MM.1S (cell line): Measurements from ENCODE around the gene CRYBA4.

Source experiments
- DNase-seq: peaks from one replicate; pipeline ENCODE4 v3.0.0-alpha.2; 2015
- H2AFZ ChIP-seq: fragments of 300-600 bp; sonication (generic); 2 replicates; pipeline ENCODE4 v1.6.0; 2016; ENCODE audit warnings: antibody characterized with exemption, low read length
- H3F3A ChIP-seq: fragments of 300-600 bp; sonication (generic); 2 replicates; pipeline ENCODE4 v1.6.1; 2016; ENCODE audit warnings: mild to moderate bottlenecking, antibody characterized with exemption, low read length, moderate library complexity, mixed read lengths; ENCODE audit not compliant: insufficient read depth
- H3K27ac ChIP-seq: fragments of 300-600 bp; sonication (generic); 2 replicates; pipeline ENCODE4 v1.5.1; 2016; ENCODE audit warnings: mild to moderate bottlenecking, low read length
- H3K27me3 ChIP-seq: fragments of 300-600 bp; sonication (generic); replicated peaks from 2 replicates; pipeline ENCODE4 v1.6.0; 2016; ENCODE audit warnings: low read length; ENCODE audit not compliant: insufficient read depth
- H3K36me3 ChIP-seq: fragments of 300-600 bp; sonication (generic); replicated peaks from 2 replicates; pipeline ENCODE4 v1.6.1; 2016; ENCODE audit warnings: mild to moderate bottlenecking, low read length, mixed read lengths; ENCODE audit not compliant: insufficient read depth
- H3K4me1 ChIP-seq: fragments of 300-600 bp; sonication (generic); 2 replicates; pipeline ENCODE4 v1.6.1; 2016; ENCODE audit warnings: low read length, mixed read lengths
- H3K4me2 ChIP-seq: fragments of 300-600 bp; sonication (generic); 2 replicates; pipeline ENCODE4 v1.6.0; 2016; ENCODE audit warnings: low read depth, low read length
- H3K4me3 ChIP-seq: fragments of 300-600 bp; sonication (generic); 2 replicates; pipeline ENCODE4 v1.5.1; 2016; ENCODE audit warnings: low read length, mixed read lengths
- H3K79me2 ChIP-seq: fragments of 300-600 bp; sonication (generic); 2 replicates; pipeline ENCODE4 v1.6.1; 2016; ENCODE audit warnings: mixed run types, low read length, mixed read lengths
- H3K9ac ChIP-seq: fragments of 300-600 bp; sonication (generic); 2 replicates; pipeline ENCODE4 v1.6.1; 2016; ENCODE audit warnings: low read length, mixed read lengths
- H3K9me2 ChIP-seq: fragments of 300-600 bp; sonication (generic); replicated peaks from 2 replicates; pipeline ENCODE4 v1.6.1; 2016; ENCODE audit warnings: mild to moderate bottlenecking, low read length, mixed read lengths; ENCODE audit not compliant: insufficient read depth
- H3K9me3 ChIP-seq: fragments of 300-600 bp; sonication (generic); replicated peaks from 2 replicates; pipeline ENCODE4 v1.6.1; 2016; ENCODE audit warnings: mild to moderate bottlenecking, low read length, mixed read lengths; ENCODE audit not compliant: insufficient read depth
- H4K20me1 ChIP-seq: fragments of 300-600 bp; sonication (generic); 2 replicates; pipeline ENCODE4 v1.6.1; 2016; ENCODE audit warnings: mild to moderate bottlenecking, low read length, moderate library complexity, mixed read lengths; ENCODE audit not compliant: insufficient read depth
- EZH2 ChIP-seq: fragments of 300-600 bp; sonication (generic); optimal IDR thresholded peaks from 2 replicates; pipeline ENCODE3; 2017; ENCODE audit warnings: low read depth, mild to moderate bottlenecking, antibody characterized with exemption, low read length, mixed read lengths
- EZH2phosphoT487 ChIP-seq: fragments of 300-600 bp; sonication (generic); IDR thresholded peaks from 2 replicates; pipeline ENCODE4 v1.6.1; 2018; ENCODE audit warnings: antibody characterized with exemption, low read length
- TF ChIP-seq, protein P1 (sequence below): fragments of 300-600 bp; sonication (generic); IDR thresholded peaks from 2 replicates; pipeline ENCODE4 v1.5.1; 2016; ENCODE audit warnings: antibody characterized with exemption, low read length, mixed read lengths

Gene CRYBA4

GRCh38 chr22:26601726-26602125 is 20.0 kb upstream of the CRYBA4 start:
- no peaks in the 10 kb centered on the region for H3F3A ChIP-seq
- no peak overlapping the region for H3K9ac ChIP-seq
- no peak overlapping the region for H3K27ac ChIP-seq
- no peak overlapping the region for H2AFZ ChIP-seq
- H3K9me3 ChIP-seq = no peaks in the 10 kb centered on the region
- no peak for DNase-seq
- no peak overlapping the region for H3K4me3 ChIP-seq
- no peaks in the 10 kb centered on the region for H4K20me1 ChIP-seq
- H3K9me2 ChIP-seq = no peaks in the 10 kb centered on the region
- no peaks in the 10 kb centered on the region for H3K27me3 ChIP-seq
- TF ChIP-seq, protein P1, sequence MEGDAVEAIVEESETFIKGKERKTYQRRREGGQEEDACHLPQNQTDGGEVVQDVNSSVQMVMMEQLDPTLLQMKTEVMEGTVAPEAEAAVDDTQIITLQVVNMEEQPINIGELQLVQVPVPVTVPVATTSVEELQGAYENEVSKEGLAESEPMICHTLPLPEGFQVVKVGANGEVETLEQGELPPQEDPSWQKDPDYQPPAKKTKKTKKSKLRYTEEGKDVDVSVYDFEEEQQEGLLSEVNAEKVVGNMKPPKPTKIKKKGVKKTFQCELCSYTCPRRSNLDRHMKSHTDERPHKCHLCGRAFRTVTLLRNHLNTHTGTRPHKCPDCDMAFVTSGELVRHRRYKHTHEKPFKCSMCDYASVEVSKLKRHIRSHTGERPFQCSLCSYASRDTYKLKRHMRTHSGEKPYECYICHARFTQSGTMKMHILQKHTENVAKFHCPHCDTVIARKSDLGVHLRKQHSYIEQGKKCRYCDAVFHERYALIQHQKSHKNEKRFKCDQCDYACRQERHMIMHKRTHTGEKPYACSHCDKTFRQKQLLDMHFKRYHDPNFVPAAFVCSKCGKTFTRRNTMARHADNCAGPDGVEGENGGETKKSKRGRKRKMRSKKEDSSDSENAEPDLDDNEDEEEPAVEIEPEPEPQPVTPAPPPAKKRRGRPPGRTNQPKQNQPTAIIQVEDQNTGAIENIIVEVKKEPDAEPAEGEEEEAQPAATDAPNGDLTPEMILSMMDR = no peak
- TF ChIP-seq EZH2phosphoT487 (no peak), EZH2 (no peak)
- no peak overlapping the region for H3K4me2 ChIP-seq
- no peaks in the 10 kb centered on the region; the same call in 1 of the 2 replicates for H3K36me3 ChIP-seq
- H3K79me2 ChIP-seq = no peaks in the 10 kb centered on the region
- H3K4me1 ChIP-seq = peaks cover 5% of the 10 kb centered on the region

GRCh38 chr22:26602127-26602526 is 19.6 kb upstream of the CRYBA4 start:
- Histone ChIP-seq H3K27me3 (no peaks in the 10 kb centered on the region), H3K9ac (no peak overlapping the region), H3K4me1 (peaks cover under 1% of the 10 kb centered on the region), H3K9me2 (no peaks in the 10 kb centered on the region), H3K27ac (no peak overlapping the region), H3K79me2 (no peaks in the 10 kb centered on the region), H3K9me3 (no peaks in the 10 kb centered on the region), H3F3A (no peaks in the 10 kb centered on the region), H2AFZ (no peak overlapping the region), H3K4me3 (no peak overlapping the region), H3K36me3 (no peaks in the 10 kb centered on the region; the same call in 1 of the 2 replicates), H4K20me1 (no peaks in the 10 kb centered on the region), H3K4me2 (no peak overlapping the region)
- TF ChIP-seq, protein P1 = no peak
- no peak for TF ChIP-seq EZH2
- no peak for TF ChIP-seq EZH2phosphoT487
- DNase-seq = no peak

GRCh38 chr22:26604368-26604767 is 17.4 kb upstream of the CRYBA4 start:
- Histone ChIP-seq H3K27ac (no peak overlapping the region), H3K36me3 (no peaks in the 10 kb centered on the region), H4K20me1 (no peaks in the 10 kb centered on the region), H3K9ac (no peak overlapping the region), H3K4me1 (peaks cover 6% of the 10 kb centered on the region), H3K79me2 (no peaks in the 10 kb centered on the region), H2AFZ (no peak overlapping the region), H3K4me3 (no peak overlapping the region), H3F3A (no peaks in the 10 kb centered on the region), H3K4me2 (no peak overlapping the region), H3K27me3 (no peaks in the 10 kb centered on the region), H3K9me2 (no peaks in the 10 kb centered on the region), H3K9me3 (no peaks in the 10 kb centered on the region)
- TF ChIP-seq EZH2 (no peak), EZH2phosphoT487 (no peak)
- TF ChIP-seq, protein P1 = no peak
- DNase-seq = no peak
